Lung (tissue), 12 donors: ENCODE data around the gene SFMBT1. TPM values are rescaled to one million over a fixed set of nuclear protein-coding genes. Genes with fewer than 3 reads are reported as not detected.

Experiments
- ATAC-seq: fragments of 200-7000 bp; cut with Tn5 transposase; one replicate; pipeline ENCODE4 v1.9.1; 2020; ENCODE audit warnings: moderate number of reproducible peaks; ENCODE audit not compliant: insufficient read depth, low FRiP score
- DNase-seq, 3 donors: peaks; one replicate each; pipeline ENCODE4 v3.0.0-alpha.2; 2013 to 2017
- H3K27ac ChIP-seq, 2 donors: one replicate each; pipeline ENCODE4 v1.5.1; 2013; ENCODE audit warnings: mild to moderate bottlenecking in 2 of 2, moderate library complexity in 2 of 2, control low read depth in 1 of 2, inconsistent platforms in 1 of 2, low read depth in 1 of 2, low read length in 1 of 2
- H3K27me3 ChIP-seq, 3 donors: one replicate each; pipeline ENCODE4 v1.5.1; 2013; ENCODE audit warnings: low read length in 2 of 3; ENCODE audit not compliant: control insufficient read depth in 3 of 3, insufficient read depth in 3 of 3
- H3K36me3 ChIP-seq, 4 donors: one replicate each; pipeline ENCODE4 v1.5.1; 2013; ENCODE audit warnings: low read length in 4 of 4, mild to moderate bottlenecking in 1 of 4, moderate library complexity in 1 of 4; ENCODE audit not compliant: control insufficient read depth in 4 of 4, insufficient read depth in 4 of 4
- H3K4me1 ChIP-seq, 5 donors: one replicate each; pipeline ENCODE4 v1.5.1; 2013; ENCODE audit warnings: low read length in 5 of 5, mild to moderate bottlenecking in 2 of 5, moderate library complexity in 1 of 5; ENCODE audit not compliant: control insufficient read depth in 5 of 5, insufficient read depth in 5 of 5
- H3K4me3 ChIP-seq: one replicate; pipeline ENCODE4 v1.5.1; 2013; ENCODE audit warnings: mild to moderate bottlenecking, control low read depth, moderate library complexity
- H3K9ac ChIP-seq, 2 donors: one replicate each; pipeline ENCODE4 v1.5.1; 2013; ENCODE audit warnings: low read length in 2 of 2, control low read depth in 1 of 2; ENCODE audit not compliant: insufficient read depth in 1 of 2
- H3K9me3 ChIP-seq, 4 donors: one replicate each; pipeline ENCODE4 v1.5.1; 2013; ENCODE audit warnings: low read length in 3 of 4, mild to moderate bottlenecking in 1 of 4, moderate library complexity in 1 of 4; ENCODE audit not compliant: control insufficient read depth in 4 of 4, insufficient read depth in 3 of 4
- CTCF ChIP-seq: IDR thresholded peaks from 2 replicates; pipeline ENCODE4 v1.5.1; 2012; ENCODE audit warnings: mild to moderate bottlenecking; ENCODE audit errors: control extremely low read depth, extremely low read depth
- WGBS, 2 donors: extraction: QIAGEN DNeasy Blood & Tissue Kit; methylation state at CpG; one replicate each; pipeline ENCODE4 v1.1.7; 2013; 5-methylcytosine and 5-hydroxymethylcytosine counted together
- polyA plus RNA-seq, 2 donors: library from polyadenylated mRNA; stranded (reverse); fragments of 200-250 nt; gene quantifications; one replicate each; pipeline ENCODE4 v1.2.1, GENCODE V29; 2013
- total RNA-seq, 2 donors: library from RNA; depleted of rRNA in 1 of 2; stranded (reverse); fragments of >200 nt in 1 of 2; gene quantifications; one replicate each; pipeline ENCODE4 v1.2.1, GENCODE V29; 2014 to 2021
- donor health status: control.
- donor health status: control.
- donor health status: Bipolar disorder and iron deficiency.
- donor health status: healthy.
- donor health status: DM: yes; HTN: yes; CAD: no.

The SFMBT1 gene
- total and polyA plus RNA-seq, 4 donors: 3.4 to 19.2 (median 9.7) TPM

DNA sequence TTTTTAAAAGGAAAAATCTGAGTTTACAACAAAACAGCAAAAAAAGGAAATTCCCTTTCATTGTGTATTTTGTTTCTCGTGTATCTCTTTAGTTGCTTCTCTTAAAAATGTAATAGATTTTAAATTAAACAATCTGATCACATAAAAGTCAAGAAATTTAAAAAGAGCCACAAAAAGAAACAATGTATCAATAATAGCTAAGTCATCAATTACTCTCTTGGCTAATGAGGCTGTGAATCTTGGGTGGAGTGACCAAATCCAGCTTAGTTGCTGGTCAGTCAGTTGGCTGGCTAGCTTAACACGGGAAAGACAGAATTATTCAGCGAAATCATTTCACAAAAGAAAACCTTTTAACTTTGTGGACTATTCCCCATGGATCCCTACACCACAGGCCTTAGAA, 3.2 kb downstream of the SFMBT1 start:
- DNase-seq (no peak), ATAC-seq (no peak)
- Histone ChIP-seq H3K27ac (no peak overlapping the region), H3K9ac (no peak overlapping the region), H3K27me3 (no peaks in the 10 kb centered on the region), H3K4me1 (peaks cover 0 to 10% (median 7%) of the 10 kb centered on the region in 5 donors), H3K4me3 (no peak overlapping the region), H3K9me3 (no peaks in the 10 kb centered on the region), H3K36me3 (no peaks in the 10 kb centered on the region)
- TF ChIP-seq CTCF: no peak
- 94 to 98% methylated on average over 3 of the region's 3 CpGs for WGBS, 2 donors

DNA sequence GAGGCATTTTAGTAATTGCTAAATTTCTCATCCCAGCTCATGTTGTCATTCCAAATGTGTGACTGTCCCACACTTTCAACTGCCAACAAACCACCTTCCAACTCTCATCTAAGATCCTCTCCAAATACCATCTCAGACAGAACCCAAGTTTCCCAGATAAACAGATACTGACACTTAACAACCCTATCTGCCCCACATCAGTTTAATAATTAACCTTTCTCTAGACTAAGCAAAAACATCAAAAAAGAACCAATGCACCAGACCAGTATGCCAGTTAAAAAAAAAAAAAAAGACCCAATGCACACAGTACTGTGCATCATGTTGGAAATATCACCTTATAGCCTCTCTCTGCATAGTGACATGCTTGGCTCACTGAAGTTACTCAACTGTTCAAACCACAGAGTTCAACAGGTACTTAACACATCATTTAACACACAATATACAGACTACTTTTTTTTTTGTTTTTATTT, 5.5 kb downstream of the SFMBT1 start:
- H3K27me3 ChIP-seq: no peaks in the 10 kb centered on the region
- H3K27ac ChIP-seq: no peak overlapping the region
- H3K4me3 ChIP-seq: no peak overlapping the region
- H3K9me3 ChIP-seq: no peaks in the 10 kb centered on the region
- DNase-seq (no peak), ATAC-seq (no peak)
- no peak overlapping the region for H3K9ac ChIP-seq
- H3K4me1 ChIP-seq: peaks cover 0 to 8% (median 7%) of the 10 kb centered on the region in 5 donors
- no peak for TF ChIP-seq CTCF
- H3K36me3 ChIP-seq: no peaks in the 10 kb centered on the region

DNA sequence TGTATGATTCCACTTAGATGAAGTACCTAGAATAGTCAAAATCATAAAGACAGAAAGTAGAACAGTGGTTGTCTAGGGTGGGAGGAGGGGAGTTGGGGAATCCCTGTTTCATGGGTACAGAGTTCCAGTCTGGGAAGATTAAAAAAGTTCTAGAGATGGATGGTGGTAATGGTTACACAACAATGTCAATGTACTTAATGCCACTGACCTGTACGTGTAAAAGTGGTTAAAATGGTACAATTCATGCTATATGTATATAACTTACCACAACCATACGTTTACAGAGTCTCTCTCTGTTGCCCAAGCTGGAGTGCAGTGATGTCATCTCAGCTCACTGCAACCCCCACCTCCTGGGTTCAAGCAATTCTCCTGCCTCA, 6.5 kb downstream of the SFMBT1 start:
- H3K27ac ChIP-seq: no peak overlapping the region
- ATAC-seq: no peak

More for the DNA sequence above, 6.5 kb downstream of the SFMBT1 start:
- H3K27me3 ChIP-seq: no peaks in the 10 kb centered on the region
- no peaks in the 10 kb centered on the region for H3K9me3 ChIP-seq
- H3K9ac ChIP-seq: no peak overlapping the region
- H3K4me1 ChIP-seq: peaks cover 0 to 8% (median 3%) of the 10 kb centered on the region in 5 donors
- no peaks in the 10 kb centered on the region for H3K36me3 ChIP-seq
- H3K4me3 ChIP-seq: no peak overlapping the region
- no peak for DNase-seq
- no peak for TF ChIP-seq CTCF
- WGBS, 2 donors: 53 to 78% methylated on average over 2 of the region's 2 CpGs
